Ascending aorta (tissue), 2 donors: ENCODE results near the gene VEPH1. TPM values are rescaled to one million over a fixed set of nuclear protein-coding genes. Genes with fewer than 3 reads are reported as not detected.

Experiments used
- DNase-seq, 2 donors: peaks; one replicate each; pipeline ENCODE4 v3.0.0-alpha.2; 2019; ENCODE audit warnings: low spot score in 2 of 2
- H3K27ac ChIP-seq, 2 donors: fragments of 200-600 bp; sonication (generic); one replicate each; pipeline ENCODE4 v1.5.1; 2016 to 2017; ENCODE audit warnings: mild to moderate bottlenecking in 1 of 2
- H3K27me3 ChIP-seq: fragments of 200-600 bp; sonication (generic); one replicate; pipeline ENCODE4 v1.5.1; 2017
- H3K36me3 ChIP-seq, 2 donors: fragments of 200-600 bp; sonication (generic); one replicate each; pipeline ENCODE4 v1.5.1; 2016
- H3K4me1 ChIP-seq, 2 donors: fragments of 200-600 bp; sonication (generic); one replicate each; pipeline ENCODE4 v1.5.1; 2016 to 2017; ENCODE audit warnings: mild to moderate bottlenecking in 1 of 2
- H3K4me3 ChIP-seq, 2 donors: fragments of 200-600 bp; sonication (generic); one replicate each; pipeline ENCODE4 v1.5.1; 2016 to 2017; ENCODE audit warnings: mild to moderate bottlenecking in 1 of 2
- H3K9me3 ChIP-seq, 2 donors: fragments of 200-600 bp; sonication (generic); one replicate each; pipeline ENCODE4 v1.5.1; 2016
- intact Hi-C: fragments of 100-400 bp; cut with DNase I; formaldehyde crosslinking; loops from one replicate; pipeline ENCODE4 v1.15.1; 2023
- total RNA-seq: library from RNA; depleted of rRNA; stranded (reverse); fragments of >200 nt; gene quantifications from one replicate; pipeline ENCODE4 v1.1.0, GENCODE V29; 2016
- TF ChIP-seq, protein P1 (sequence below), 3 experiments: fragments of 200-600 bp in 2 of 3; fragments of 450-650 bp in 1 of 3; sonication (generic) in 2 of 3; IDR thresholded peaks; one replicate each; pipeline ENCODE4 v1.5.1; 2016 to 2019; ENCODE audit warnings: antibody characterized with exemption in 3 of 3, mild to moderate bottlenecking in 1 of 3, moderate library complexity in 1 of 3

Gene VEPH1
- total RNA-seq, 1 donor from 2014 or later: 2.2 TPM

DNA sequence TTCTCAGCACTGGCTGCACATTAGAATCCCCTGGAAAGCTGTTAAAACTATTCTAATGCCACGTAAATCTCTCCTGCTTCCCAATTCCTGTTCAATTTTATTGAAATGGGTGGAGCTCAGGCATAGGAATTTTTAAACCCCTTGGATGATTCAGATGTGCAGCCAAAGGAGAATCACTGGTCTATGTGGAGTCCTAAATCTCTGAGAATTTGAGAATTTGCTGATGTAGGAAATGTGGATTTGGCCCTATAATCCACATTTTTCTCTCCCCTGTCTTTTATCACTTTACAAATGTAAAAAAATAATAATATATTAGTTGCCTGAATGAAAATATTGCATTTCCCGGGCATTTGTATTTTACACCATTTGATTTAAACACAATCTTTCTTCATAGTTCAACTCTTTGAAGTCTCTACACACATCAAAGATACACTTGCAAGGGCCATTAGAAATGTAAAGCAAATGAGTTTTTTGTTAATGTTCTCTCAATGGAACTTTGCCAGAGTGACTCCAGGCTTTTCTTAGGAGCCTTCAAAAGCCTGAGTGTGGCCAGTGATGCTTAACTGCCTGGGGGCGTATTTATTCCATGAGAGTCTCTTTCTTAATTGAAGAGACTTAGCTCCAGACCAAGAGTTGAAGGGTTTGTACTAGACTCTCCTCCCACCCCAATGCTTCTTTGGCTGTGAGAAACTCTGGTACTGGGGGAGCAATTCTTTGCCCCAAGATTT, 115.3 kb downstream of the VEPH1 start:
- intact Hi-C loops: no loop called here
- no peaks in the 10 kb centered on the region for H3K4me1 ChIP-seq
- TF ChIP-seq, protein P1, sequence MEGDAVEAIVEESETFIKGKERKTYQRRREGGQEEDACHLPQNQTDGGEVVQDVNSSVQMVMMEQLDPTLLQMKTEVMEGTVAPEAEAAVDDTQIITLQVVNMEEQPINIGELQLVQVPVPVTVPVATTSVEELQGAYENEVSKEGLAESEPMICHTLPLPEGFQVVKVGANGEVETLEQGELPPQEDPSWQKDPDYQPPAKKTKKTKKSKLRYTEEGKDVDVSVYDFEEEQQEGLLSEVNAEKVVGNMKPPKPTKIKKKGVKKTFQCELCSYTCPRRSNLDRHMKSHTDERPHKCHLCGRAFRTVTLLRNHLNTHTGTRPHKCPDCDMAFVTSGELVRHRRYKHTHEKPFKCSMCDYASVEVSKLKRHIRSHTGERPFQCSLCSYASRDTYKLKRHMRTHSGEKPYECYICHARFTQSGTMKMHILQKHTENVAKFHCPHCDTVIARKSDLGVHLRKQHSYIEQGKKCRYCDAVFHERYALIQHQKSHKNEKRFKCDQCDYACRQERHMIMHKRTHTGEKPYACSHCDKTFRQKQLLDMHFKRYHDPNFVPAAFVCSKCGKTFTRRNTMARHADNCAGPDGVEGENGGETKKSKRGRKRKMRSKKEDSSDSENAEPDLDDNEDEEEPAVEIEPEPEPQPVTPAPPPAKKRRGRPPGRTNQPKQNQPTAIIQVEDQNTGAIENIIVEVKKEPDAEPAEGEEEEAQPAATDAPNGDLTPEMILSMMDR (IDR thresholded peaks at IDR 0.05): no peak

DNA sequence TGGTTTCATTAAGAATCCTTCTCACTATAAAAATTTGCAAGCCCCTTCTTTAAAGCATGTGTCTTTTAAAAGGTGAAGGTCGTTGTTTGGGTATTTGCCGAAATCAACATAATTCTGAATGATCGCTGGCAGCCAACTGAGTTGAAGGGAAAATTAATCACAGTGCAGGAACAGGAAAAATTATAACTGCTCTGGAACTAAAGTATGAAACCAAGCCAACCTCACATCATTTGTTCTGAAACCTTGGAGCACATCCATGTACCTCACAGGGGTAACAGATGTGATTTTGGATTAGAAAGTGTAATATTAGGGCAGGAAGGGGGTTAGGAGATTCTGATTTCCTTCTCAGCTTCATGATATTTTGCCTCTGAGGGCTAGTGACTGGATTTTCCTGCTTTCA, 118.7 kb downstream of the VEPH1 start:
- Histone ChIP-seq H3K27me3 (no peaks in the 10 kb centered on the region), H3K27ac (no peak overlapping the region), H3K4me1 (no peaks in the 10 kb centered on the region), H3K36me3 (no peaks in the 10 kb centered on the region), H3K4me3 (no peak overlapping the region), H3K9me3 (no peaks in the 10 kb centered on the region)
- DNase-seq: no peak
- intact Hi-C loops: no loop called here
- TF ChIP-seq, protein P1 (IDR thresholded peaks at IDR 0.05): no peak

More for the DNA sequence above, 115.3 kb downstream of the VEPH1 start:
- no peaks in the 10 kb centered on the region for H3K9me3 ChIP-seq
- no peak overlapping the region for H3K27ac ChIP-seq
- no peak for DNase-seq
- H3K36me3 ChIP-seq: no peaks in the 10 kb centered on the region
- no peaks in the 10 kb centered on the region for H3K27me3 ChIP-seq
- H3K4me3 ChIP-seq: no peak overlapping the region

DNA sequence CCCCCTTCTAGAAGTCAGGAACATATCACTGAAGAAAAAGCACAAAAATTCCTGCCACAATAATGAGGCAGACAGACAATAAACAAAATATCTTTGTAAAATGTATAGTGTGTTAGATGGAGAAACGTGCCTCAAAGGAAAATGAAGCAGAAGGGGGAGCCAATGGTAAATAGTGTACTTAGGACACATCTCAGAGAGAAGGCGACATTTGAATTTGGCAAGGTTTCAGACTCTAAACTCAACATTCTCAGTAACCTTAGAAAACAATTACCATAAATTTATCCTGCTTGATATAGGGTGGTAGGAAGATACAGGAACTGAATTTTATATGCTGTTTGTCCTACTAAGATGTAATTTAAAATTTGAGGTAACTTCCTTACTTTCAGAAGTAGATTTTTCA, 119.2 kb downstream of the VEPH1 start:
- Histone ChIP-seq H3K36me3 (no peaks in the 10 kb centered on the region), H3K4me1 (no peaks in the 10 kb centered on the region), H3K4me3 (no peak overlapping the region), H3K27me3 (no peaks in the 10 kb centered on the region), H3K9me3 (no peaks in the 10 kb centered on the region), H3K27ac (no peak overlapping the region)
- TF ChIP-seq, protein P1 (IDR thresholded peaks at IDR 0.05): no peak
- no peak for DNase-seq
- intact Hi-C loops: no loop called here

DNA sequence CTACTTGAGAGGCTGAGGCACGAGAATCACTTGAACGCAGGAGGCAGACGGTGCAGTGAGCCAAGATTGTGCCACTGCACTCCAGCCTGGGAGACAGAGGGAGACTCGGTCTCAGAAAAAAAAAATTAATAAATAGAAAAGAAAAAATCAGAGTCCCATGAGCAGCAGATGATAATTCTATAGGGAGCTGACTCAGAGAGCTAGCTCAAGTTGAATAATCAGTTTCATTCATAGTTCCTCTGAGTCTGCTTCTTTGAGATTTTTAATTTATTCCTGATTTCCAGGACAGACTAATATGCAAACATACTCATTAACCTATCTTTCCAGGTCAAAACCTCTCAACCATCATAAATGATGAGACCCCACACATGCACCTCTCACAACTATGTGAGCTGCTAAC, 121.6 kb downstream of the VEPH1 start:
- no peak for DNase-seq
- no peaks in the 10 kb centered on the region for H3K27me3 ChIP-seq
- no peaks in the 10 kb centered on the region for H3K4me1 ChIP-seq
- H3K27ac ChIP-seq: no peak overlapping the region
- no peak overlapping the region for H3K4me3 ChIP-seq
- no peaks in the 10 kb centered on the region for H3K9me3 ChIP-seq
- intact Hi-C loops: no loop called here
- TF ChIP-seq, protein P1 (IDR thresholded peaks at IDR 0.05): no peak
- H3K36me3 ChIP-seq: no peaks in the 10 kb centered on the region

DNA sequence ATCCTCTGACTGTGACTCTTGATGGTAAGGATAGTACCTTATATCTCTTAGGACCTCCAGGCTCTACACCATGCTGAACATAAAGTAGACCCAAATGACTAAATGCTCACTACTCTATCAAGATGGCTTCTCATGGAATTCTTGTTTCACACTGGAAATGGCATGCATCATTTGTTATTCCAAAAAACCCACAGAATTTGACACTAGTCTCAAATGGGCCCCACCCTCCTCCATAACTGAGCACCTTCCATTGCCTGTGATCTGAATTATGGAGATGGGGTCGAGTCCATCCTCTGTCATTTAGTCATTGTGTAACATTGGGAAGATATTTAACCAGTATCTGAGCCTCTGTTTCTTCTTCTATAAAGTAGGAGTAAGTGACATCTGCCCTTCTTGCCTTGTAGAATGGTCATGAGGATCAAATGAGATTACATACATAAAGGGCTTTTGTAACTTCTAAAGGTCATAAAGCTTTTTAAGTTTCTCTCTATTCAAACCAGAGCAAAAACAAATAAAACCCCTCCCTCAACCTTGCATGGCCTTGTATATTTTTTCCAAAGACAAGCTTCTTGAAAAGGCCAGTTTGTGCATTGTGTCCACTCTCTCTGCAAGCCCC, 123.6 kb downstream of the VEPH1 start:
- Histone ChIP-seq H3K4me3 (no peak overlapping the region), H3K4me1 (no peaks in the 10 kb centered on the region), H3K36me3 (no peaks in the 10 kb centered on the region), H3K27ac (no peak overlapping the region), H3K9me3 (no peaks in the 10 kb centered on the region), H3K27me3 (no peaks in the 10 kb centered on the region)
- no peak for DNase-seq
- intact Hi-C loops: no loop called here
- TF ChIP-seq, protein P1 (IDR thresholded peaks at IDR 0.05): no peak
